Measurements from ENCODE around the gene GSTCD. TPM values are rescaled to one million over a fixed set of nuclear protein-coding genes. Genes with fewer than 3 reads are reported as not detected.

The GSTCD gene
- total RNA-seq, 1 experiment from 2014 or later, result 8.8 TPM

DNA sequence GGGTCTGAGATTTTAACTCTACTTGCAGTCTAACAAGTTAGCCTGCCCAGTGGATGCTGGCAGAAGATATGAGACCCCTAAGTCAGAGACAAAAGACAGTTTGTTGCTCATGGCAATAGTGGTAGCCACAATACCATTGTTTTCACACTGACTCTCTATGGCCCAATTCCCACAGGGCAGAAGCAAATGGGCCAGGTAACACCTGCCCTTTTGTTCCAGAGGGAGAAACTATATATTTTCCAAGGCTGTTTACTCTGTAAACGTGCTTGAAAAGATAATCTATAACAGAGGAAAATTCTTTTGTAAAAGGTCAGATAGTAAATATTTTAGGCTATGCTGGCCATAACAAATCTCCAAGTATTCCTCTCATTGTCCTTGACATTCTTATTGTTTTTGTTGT lies 129.5 kb downstream of the GSTCD start:
- H3K4me3 ChIP-seq (ENCODE audit: low read depth in 2 of 2, low read length in 2 of 2), result no peak overlapping the region
- ChIA-PET CTCF (no interaction called here), POLR2A (no interaction called here)
- no peak for ATAC-seq
- no peaks in the 10 kb centered on the region for H3K4me1 ChIP-seq (ENCODE audit: control insufficient read depth, insufficient read depth, low read length)
- no TSS peak for BruUV-seq (replicated peaks)
- in situ Hi-C loops (cut with HindIII; ENCODE audit: low pct_unique_long_range_greater_than_20kb, low sequenced_read_pairs) (no loop called here), intact Hi-C loops (cut with micrococcal nuclease; ENCODE audit: unreplicated experiment) (no loop called here)
- no peak for DNase-seq (ENCODE audit: low read depth, low spot score)
- H3K36me3 ChIP-seq (ENCODE audit: control insufficient read depth, insufficient read depth, low read length), result no peaks in the 10 kb centered on the region
- TF ChIP-seq, protein P1, sequence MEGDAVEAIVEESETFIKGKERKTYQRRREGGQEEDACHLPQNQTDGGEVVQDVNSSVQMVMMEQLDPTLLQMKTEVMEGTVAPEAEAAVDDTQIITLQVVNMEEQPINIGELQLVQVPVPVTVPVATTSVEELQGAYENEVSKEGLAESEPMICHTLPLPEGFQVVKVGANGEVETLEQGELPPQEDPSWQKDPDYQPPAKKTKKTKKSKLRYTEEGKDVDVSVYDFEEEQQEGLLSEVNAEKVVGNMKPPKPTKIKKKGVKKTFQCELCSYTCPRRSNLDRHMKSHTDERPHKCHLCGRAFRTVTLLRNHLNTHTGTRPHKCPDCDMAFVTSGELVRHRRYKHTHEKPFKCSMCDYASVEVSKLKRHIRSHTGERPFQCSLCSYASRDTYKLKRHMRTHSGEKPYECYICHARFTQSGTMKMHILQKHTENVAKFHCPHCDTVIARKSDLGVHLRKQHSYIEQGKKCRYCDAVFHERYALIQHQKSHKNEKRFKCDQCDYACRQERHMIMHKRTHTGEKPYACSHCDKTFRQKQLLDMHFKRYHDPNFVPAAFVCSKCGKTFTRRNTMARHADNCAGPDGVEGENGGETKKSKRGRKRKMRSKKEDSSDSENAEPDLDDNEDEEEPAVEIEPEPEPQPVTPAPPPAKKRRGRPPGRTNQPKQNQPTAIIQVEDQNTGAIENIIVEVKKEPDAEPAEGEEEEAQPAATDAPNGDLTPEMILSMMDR (IDR thresholded peaks at IDR 0.05), result no peak
- TF ChIP-seq SIN3A (IDR thresholded peaks at IDR 0.05; ENCODE audit: borderline replicate concordance, insufficient read depth, low read depth, low read length) (no peak), TCF7L2 (IDR thresholded peaks at IDR 0.05; ENCODE audit: low read depth, low read length) (no peak), POLR2AphosphoS5 (IDR thresholded peaks at IDR 0.05; ENCODE audit: low read depth, low read length) (no peak)
- TF ChIP-seq, protein P2, sequence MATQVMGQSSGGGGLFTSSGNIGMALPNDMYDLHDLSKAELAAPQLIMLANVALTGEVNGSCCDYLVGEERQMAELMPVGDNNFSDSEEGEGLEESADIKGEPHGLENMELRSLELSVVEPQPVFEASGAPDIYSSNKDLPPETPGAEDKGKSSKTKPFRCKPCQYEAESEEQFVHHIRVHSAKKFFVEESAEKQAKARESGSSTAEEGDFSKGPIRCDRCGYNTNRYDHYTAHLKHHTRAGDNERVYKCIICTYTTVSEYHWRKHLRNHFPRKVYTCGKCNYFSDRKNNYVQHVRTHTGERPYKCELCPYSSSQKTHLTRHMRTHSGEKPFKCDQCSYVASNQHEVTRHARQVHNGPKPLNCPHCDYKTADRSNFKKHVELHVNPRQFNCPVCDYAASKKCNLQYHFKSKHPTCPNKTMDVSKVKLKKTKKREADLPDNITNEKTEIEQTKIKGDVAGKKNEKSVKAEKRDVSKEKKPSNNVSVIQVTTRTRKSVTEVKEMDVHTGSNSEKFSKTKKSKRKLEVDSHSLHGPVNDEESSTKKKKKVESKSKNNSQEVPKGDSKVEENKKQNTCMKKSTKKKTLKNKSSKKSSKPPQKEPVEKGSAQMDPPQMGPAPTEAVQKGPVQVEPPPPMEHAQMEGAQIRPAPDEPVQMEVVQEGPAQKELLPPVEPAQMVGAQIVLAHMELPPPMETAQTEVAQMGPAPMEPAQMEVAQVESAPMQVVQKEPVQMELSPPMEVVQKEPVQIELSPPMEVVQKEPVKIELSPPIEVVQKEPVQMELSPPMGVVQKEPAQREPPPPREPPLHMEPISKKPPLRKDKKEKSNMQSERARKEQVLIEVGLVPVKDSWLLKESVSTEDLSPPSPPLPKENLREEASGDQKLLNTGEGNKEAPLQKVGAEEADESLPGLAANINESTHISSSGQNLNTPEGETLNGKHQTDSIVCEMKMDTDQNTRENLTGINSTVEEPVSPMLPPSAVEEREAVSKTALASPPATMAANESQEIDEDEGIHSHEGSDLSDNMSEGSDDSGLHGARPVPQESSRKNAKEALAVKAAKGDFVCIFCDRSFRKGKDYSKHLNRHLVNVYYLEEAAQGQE (IDR thresholded peaks at IDR 0.05; ENCODE audit: insufficient read depth in 1 of 2, low read depth in 2 of 2, low read length in 1 of 2), result no peak
- no peaks in the 10 kb centered on the region for H3K9me3 ChIP-seq (ENCODE audit: control insufficient read depth, insufficient read depth, low read depth, low read length)
- no peak overlapping the region for H3K27ac ChIP-seq (ENCODE audit: low read length)
- H3K27me3 ChIP-seq (ENCODE audit: control insufficient read depth, insufficient read depth, low read length), result no peaks in the 10 kb centered on the region

DNA sequence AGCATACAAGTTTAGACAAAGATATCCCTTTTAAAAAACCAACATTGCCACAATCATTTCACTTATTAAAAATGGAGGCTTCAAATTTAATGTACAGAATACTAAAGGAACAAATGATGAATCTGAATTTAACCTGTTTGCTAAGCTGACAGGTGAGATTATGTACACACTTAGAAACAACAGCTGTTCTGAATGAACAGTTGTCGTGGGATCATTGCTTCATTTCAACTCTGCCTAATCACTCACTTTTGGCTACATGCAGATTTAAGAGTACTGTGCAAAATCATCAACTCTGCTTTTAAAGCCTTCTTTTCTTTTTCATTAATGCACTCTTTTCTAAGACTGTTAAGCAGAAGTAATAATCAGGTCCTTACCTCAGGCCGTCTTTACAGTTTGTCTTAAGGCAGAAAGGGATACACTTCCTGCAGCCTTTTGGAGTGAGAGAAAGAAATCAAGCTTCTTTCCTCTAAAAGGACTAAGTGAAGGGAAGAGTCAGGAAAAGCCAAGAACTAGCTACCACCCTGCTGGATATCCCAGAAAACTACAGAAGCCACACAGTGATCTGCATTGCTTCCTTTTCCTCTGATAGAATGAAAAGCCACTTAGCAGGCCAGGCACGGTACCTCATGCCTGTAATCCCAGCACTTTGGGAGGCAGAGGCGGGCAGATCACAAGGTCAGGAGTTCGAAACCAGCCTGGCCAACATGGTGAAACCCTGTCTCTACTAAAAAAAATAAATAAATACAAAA lies 132.0 kb downstream of the GSTCD start:
- Histone ChIP-seq H3K27me3 (ENCODE audit: control insufficient read depth, insufficient read depth, low read length) (no peaks in the 10 kb centered on the region), H3K4me1 (ENCODE audit: control insufficient read depth, insufficient read depth, low read length) (no peaks in the 10 kb centered on the region), H3K4me3 (ENCODE audit: low read depth in 2 of 2, low read length in 2 of 2) (no peak overlapping the region), H3K36me3 (ENCODE audit: control insufficient read depth, insufficient read depth, low read length) (no peaks in the 10 kb centered on the region), H3K9me3 (ENCODE audit: control insufficient read depth, insufficient read depth, low read depth, low read length) (no peaks in the 10 kb centered on the region), H3K27ac (ENCODE audit: low read length) (no peak overlapping the region)
- POLR2A ChIA-PET, result no interaction called here
- DNase-seq (ENCODE audit: low read depth, low spot score) (no peak), ATAC-seq (no peak)
- CTCF ChIA-PET, result no interaction called here
- in situ Hi-C loops (cut with HindIII; ENCODE audit: low pct_unique_long_range_greater_than_20kb, low sequenced_read_pairs), result no loop called here
- no peak for TF ChIP-seq POLR2AphosphoS5 (IDR thresholded peaks at IDR 0.05; ENCODE audit: low read depth, low read length)
- TF ChIP-seq, protein P1 (IDR thresholded peaks at IDR 0.05), result no peak
- TF ChIP-seq TCF7L2 (IDR thresholded peaks at IDR 0.05; ENCODE audit: low read depth, low read length), result no peak
- TF ChIP-seq SIN3A (IDR thresholded peaks at IDR 0.05; ENCODE audit: borderline replicate concordance, insufficient read depth, low read depth, low read length), result no peak
- TF ChIP-seq, protein P2 (IDR thresholded peaks at IDR 0.05; ENCODE audit: insufficient read depth in 1 of 2, low read depth in 2 of 2, low read length in 1 of 2), result no peak
- BruUV-seq (replicated peaks), result no TSS peak
- intact Hi-C loops (cut with micrococcal nuclease; ENCODE audit: unreplicated experiment), result no loop called here

Data from Panc1 (cell line).